Liver (tissue), 9 donors: ENCODE results near the gene MVP. TPM values are rescaled to one million over a fixed set of nuclear protein-coding genes. Genes with fewer than 3 reads are reported as not detected.
A peak's percentile ranks its signal among the peaks of the same experiment; 100 is the strongest.

Source experiments
- DNase-seq: peaks from one replicate; pipeline ENCODE4 v3.0.0-alpha.2; 2017; ENCODE audit warnings: low spot score
- H3K27ac ChIP-seq, 2 donors: one replicate each; pipeline ENCODE4 v1.7.0; 2013; ENCODE audit warnings: inconsistent platforms in 2 of 2, low read length in 2 of 2, control low read depth in 1 of 2, low read depth in 1 of 2, mild to moderate bottlenecking in 1 of 2
- H3K27me3 ChIP-seq, 4 donors: one replicate each; pipeline versions ENCODE4 v1.6.1 to v1.7.0; 2013; ENCODE audit warnings: low read length in 3 of 4, inconsistent platforms in 1 of 4, mild to moderate bottlenecking in 1 of 4, moderate library complexity in 1 of 4; ENCODE audit not compliant: control insufficient read depth in 4 of 4, insufficient read depth in 4 of 4
- H3K36me3 ChIP-seq, 4 donors: one replicate each; pipeline versions ENCODE4 v1.6.1 to v1.7.0; 2013; ENCODE audit warnings: low read length in 3 of 4, mild to moderate bottlenecking in 3 of 4, low read depth in 1 of 4, moderate library complexity in 1 of 4; ENCODE audit not compliant: control insufficient read depth in 4 of 4, insufficient read depth in 3 of 4
- H3K4me1 ChIP-seq, 4 donors: one replicate each; pipeline versions ENCODE4 v1.6.1 to v1.7.0; 2013; ENCODE audit warnings: low read length in 3 of 4, mild to moderate bottlenecking in 3 of 4, moderate library complexity in 1 of 4; ENCODE audit not compliant: control insufficient read depth in 4 of 4, insufficient read depth in 4 of 4
- H3K4me3 ChIP-seq, 3 donors: one replicate each; pipeline versions ENCODE4 v1.6.1 to v1.7.0; 2013; ENCODE audit warnings: low read length in 3 of 3, control low read depth in 1 of 3, low read depth in 1 of 3, mild to moderate bottlenecking in 1 of 3
- H3K9ac ChIP-seq, 2 donors: one replicate each; pipeline ENCODE4 v1.7.0; 2013; ENCODE audit warnings: low read length in 2 of 2, mild to moderate bottlenecking in 2 of 2, moderate library complexity in 2 of 2, control low read depth in 1 of 2, low read depth in 1 of 2
- H3K9me3 ChIP-seq, 4 donors: one replicate each; pipeline versions ENCODE4 v1.6.1 to v1.7.0; 2013; ENCODE audit warnings: low read length in 3 of 4; ENCODE audit not compliant: control insufficient read depth in 4 of 4
- ATF3 ChIP-seq: IDR thresholded peaks from 2 replicates; pipeline ENCODE4 v1.6.1; 2016; ENCODE audit warnings: antibody characterized with exemption
- EGR1 ChIP-seq, 2 donors: IDR thresholded peaks; 2 replicates each; pipeline ENCODE4 v1.6.1; 2016 to 2018; ENCODE audit warnings: antibody characterized with exemption in 2 of 2, low read depth in 2 of 2
- FOXA1 ChIP-seq: IDR thresholded peaks from 2 replicates; pipeline ENCODE4 v1.6.1; 2016; ENCODE audit warnings: antibody characterized with exemption
- FOXA2 ChIP-seq: IDR thresholded peaks from 2 replicates; pipeline ENCODE4 v1.6.1; 2016; ENCODE audit warnings: antibody characterized with exemption
- GABPA ChIP-seq, 2 donors: IDR thresholded peaks in 1 of 2; conservative IDR thresholded peaks in 1 of 2; 2 replicates each; pipeline ENCODE4 v1.6.1; 2016; ENCODE audit warnings: antibody characterized with exemption in 2 of 2, mild to moderate bottlenecking in 1 of 2, moderate library complexity in 1 of 2
- HNF4A ChIP-seq, 2 donors: conservative IDR thresholded peaks; 2 replicates each; pipeline ENCODE4 v1.6.1; 2016; ENCODE audit warnings: antibody characterized with exemption in 2 of 2, mild to moderate bottlenecking in 2 of 2
- HNF4G ChIP-seq: IDR thresholded peaks from 2 replicates; pipeline ENCODE4 v1.6.1; 2016; ENCODE audit warnings: antibody characterized with exemption
- JUND ChIP-seq, 2 donors: IDR thresholded peaks; 2 replicates each; pipeline ENCODE4 v1.6.1; 2016; ENCODE audit warnings: antibody characterized with exemption in 2 of 2
- NR2F2 ChIP-seq: IDR thresholded peaks from 2 replicates; pipeline ENCODE4 v1.6.1; 2016; ENCODE audit warnings: antibody characterized with exemption
- RAD21 ChIP-seq, 2 donors: IDR thresholded peaks; 2 replicates each; pipeline ENCODE4 v1.6.1; 2016; ENCODE audit warnings: antibody characterized with exemption in 2 of 2, mild to moderate bottlenecking in 2 of 2
- REST ChIP-seq: IDR thresholded peaks from 2 replicates; pipeline ENCODE4 v1.6.1; 2016; ENCODE audit warnings: antibody characterized with exemption, mild to moderate bottlenecking
- RXRA ChIP-seq, 2 donors: IDR thresholded peaks; 2 replicates each; pipeline ENCODE4 v1.6.1; 2017 to 2018; ENCODE audit warnings: antibody characterized with exemption in 2 of 2, mild to moderate bottlenecking in 1 of 2
- SP1 ChIP-seq: IDR thresholded peaks from 2 replicates; pipeline ENCODE4 v1.6.1; 2018; ENCODE audit warnings: antibody characterized with exemption, mild to moderate bottlenecking
- TAF1 ChIP-seq: conservative IDR thresholded peaks from 2 replicates; pipeline ENCODE4 v1.6.1; 2016; ENCODE audit warnings: antibody characterized with exemption, mild to moderate bottlenecking
- YY1 ChIP-seq: IDR thresholded peaks from 2 replicates; pipeline ENCODE4 v1.6.1; 2016; ENCODE audit warnings: antibody characterized with exemption, mild to moderate bottlenecking
- ZBTB33 ChIP-seq: IDR thresholded peaks from 2 replicates; pipeline ENCODE4 v1.6.1; 2016; ENCODE audit warnings: antibody characterized with exemption
- WGBS: extraction: QIAGEN DNeasy Blood & Tissue Kit; methylation state at CpG from one replicate; pipeline ENCODE4 v1.1.7; 2013; 5-methylcytosine and 5-hydroxymethylcytosine counted together
- polyA plus RNA-seq, 2 donors: library from polyadenylated mRNA; stranded (reverse) in 1 of 2; unstranded in 1 of 2; fragments of 200-250 nt in 1 of 2; fragments of >200 nt in 1 of 2; fragmentation: Nextera tagmentation in 1 of 2; extraction: Ambion mirVana in 1 of 2; gene quantifications; one replicate each; pipeline versions ENCODE4 v1.2.1 to v1.2.3, GENCODE V29; 2013 to 2015
- total RNA-seq, 2 donors: library from RNA; depleted of rRNA; stranded (reverse); fragments of >200 nt; gene quantifications; one replicate each; pipeline ENCODE4 v1.2.3, GENCODE V29; 2014
- TF ChIP-seq, protein P1 (sequence below): IDR thresholded peaks from 2 replicates; pipeline ENCODE4 v1.6.1; 2016; ENCODE audit warnings: antibody characterized with exemption
- donor health status: healthy.
- donor health status: healthy.
- donor health status: healthy.
- donor health status: healthy.
- donor health status: healthy.

The MVP gene
- total and polyA plus RNA-seq, 4 donors: 30.7 to 78.4 (median 50.7) TPM

GRCh38 chr16:29875206-29875605 is 54.9 kb downstream of the MVP start:
- no peak overlapping the region for H3K4me3 ChIP-seq
- no peaks in the 10 kb centered on the region for H3K9me3 ChIP-seq
- H3K27me3 ChIP-seq: peaks cover 0 to 2% (median 0%) of the 10 kb centered on the region in 4 donors
- WGBS: 91% methylated on average over 6 of the region's 6 CpGs
- no peak overlapping the region for H3K27ac ChIP-seq
- no peak for DNase-seq
- TF ChIP-seq HNF4A (conservative IDR thresholded peaks at IDR 0.05): no peak
- no peak for TF ChIP-seq REST
- no peak for TF ChIP-seq YY1
- TF ChIP-seq ATF3: no peak
- H3K9ac ChIP-seq: no peak overlapping the region
- H3K4me1 ChIP-seq: no peaks in the 10 kb centered on the region
- no peaks in the 10 kb centered on the region for H3K36me3 ChIP-seq

DNA sequence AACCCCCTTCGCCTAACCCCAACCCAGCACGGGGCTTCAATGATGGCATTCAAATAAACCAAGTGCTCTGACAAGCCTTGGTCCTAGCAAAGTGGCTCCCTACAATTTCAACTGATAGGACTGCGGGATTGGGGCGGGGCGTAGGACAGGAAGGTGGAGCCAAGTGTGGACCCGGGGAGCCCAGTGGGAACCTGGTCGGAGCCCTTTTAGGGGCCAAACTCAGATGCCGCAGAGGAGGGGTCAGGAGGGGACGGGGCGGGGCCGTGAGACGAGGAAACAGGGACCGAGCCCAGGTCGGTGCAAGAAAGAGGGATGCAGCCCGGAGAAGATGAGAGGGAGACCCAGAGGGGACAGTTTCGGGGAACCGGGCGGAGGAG is 55.9 kb downstream of the MVP start:
- Histone ChIP-seq H3K9ac (no peak overlapping the region), H3K36me3 (no peaks in the 10 kb centered on the region), H3K9me3 (no peaks in the 10 kb centered on the region), H3K27me3 (peaks cover 0 to 2% (median 0%) of the 10 kb centered on the region in 4 donors), H3K4me3 (peak overlapping the region in 1 of 3 donors; percentile 6), H3K4me1 (no peaks in the 10 kb centered on the region), H3K27ac (no peak overlapping the region)
- 21% methylated on average over 18 of the region's 18 CpGs for WGBS
- TF ChIP-seq GABPA (IDR thresholded peaks at IDR 0.05 in 1 of 2, conservative IDR thresholded peaks at IDR 0.05 in 1 of 2): no peak
- no peak for TF ChIP-seq HNF4A (conservative IDR thresholded peaks at IDR 0.05)
- TF ChIP-seq TAF1: no peak
- no peak for TF ChIP-seq ATF3
- no peak for TF ChIP-seq EGR1 (IDR thresholded peaks at IDR 0.05; ENCODE audit: low read depth in 2 of 2)
- TF ChIP-seq JUND (IDR thresholded peaks at IDR 0.05): no peak
- no peak for TF ChIP-seq SP1
- TF ChIP-seq NR2F2: no peak
- no peak for TF ChIP-seq HNF4G
- no peak for TF ChIP-seq RXRA (IDR thresholded peaks at IDR 0.05)
- no peak for TF ChIP-seq FOXA1
- no peak for DNase-seq

- H3K36me3 ChIP-seq: no peaks in the 10 kb centered on the region
- H3K9ac ChIP-seq: no peak overlapping the region
- H3K4me3 ChIP-seq: peak overlapping the region in 1 of 3 donors; percentile 6
- peaks cover 0 to 2% (median 0%) of the 10 kb centered on the region in 4 donors for H3K27me3 ChIP-seq
- no peaks in the 10 kb centered on the region for H3K4me1 ChIP-seq
- H3K27ac ChIP-seq: no peak overlapping the region
- WGBS: 11% methylated on average over 45 of the region's 45 CpGs
- no peak for DNase-seq
- H3K9me3 ChIP-seq: no peaks in the 10 kb centered on the region
- TF ChIP-seq, protein P1, sequence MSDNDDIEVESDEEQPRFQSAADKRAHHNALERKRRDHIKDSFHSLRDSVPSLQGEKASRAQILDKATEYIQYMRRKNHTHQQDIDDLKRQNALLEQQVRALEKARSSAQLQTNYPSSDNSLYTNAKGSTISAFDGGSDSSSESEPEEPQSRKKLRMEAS: no peak
- no peak for TF ChIP-seq TAF1
- TF ChIP-seq EGR1 (IDR thresholded peaks at IDR 0.05; ENCODE audit: low read depth in 2 of 2): no peak
- no peak for TF ChIP-seq GABPA (IDR thresholded peaks at IDR 0.05 in 1 of 2, conservative IDR thresholded peaks at IDR 0.05 in 1 of 2)
- TF ChIP-seq FOXA2: no peak
- no peak for TF ChIP-seq HNF4A (conservative IDR thresholded peaks at IDR 0.05)
- TF ChIP-seq YY1: no peak
- TF ChIP-seq RAD21 (IDR thresholded peaks at IDR 0.05): no peak
- TF ChIP-seq FOXA1: no peak
- no peak for TF ChIP-seq ATF3
- TF ChIP-seq ZBTB33: no peak
- TF ChIP-seq NR2F2: no peak
- TF ChIP-seq HNF4G: no peak
These were observed 56.5 kb downstream of the MVP start for GRCh38 chr16:29876594-29877249.
